GM19455 (cell line): ENCODE measurements around the gene NDUFC1.
"Not testable (repeated sequence)": the region's sequence is repeated elsewhere in the genome, so short reads cannot be mapped to it uniquely, and the experiment has no call there.

Experiments used
- ATAC-seq: cut with Tn5 transposase; IDR thresholded peaks from one replicate; pipeline ENCODE4 v1.9.1; 2021; ENCODE audit not compliant: unreplicated experiment

NDUFC1 gene

GRCh38 chr4:139301821-139302611 lies at the start of gene NDUFC1:
TSS of gene NDUFC1 (minus strand) at chr4:139302477. CDS start at chr4:139295798, 6,679 bp downstream.
- ATAC-seq = peak; percentile 33

GRCh38 chr4:139337612-139338011 lies 35.3 kb upstream of the NDUFC1 start:
- ATAC-seq = no peak

- ATAC-seq = no peak
Measured at GRCh38 chr4:139333046-139333445, 30.8 kb upstream of the NDUFC1 start.

GRCh38 chr4:139331185-139331584 lies 28.9 kb upstream of the NDUFC1 start:
- no peak for ATAC-seq

- no peak for ATAC-seq
Measured at GRCh38 chr4:139330283-139330682, 28.0 kb upstream of the NDUFC1 start.

- no peak for ATAC-seq
Measured at GRCh38 chr4:139329665-139330200, 27.5 kb upstream of the NDUFC1 start.

GRCh38 chr4:139324620-139325019 lies 22.3 kb upstream of the NDUFC1 start:
- no peak for ATAC-seq

GRCh38 chr4:139322541-139322940 lies 20.3 kb upstream of the NDUFC1 start:
- ATAC-seq = not testable (repeated sequence)

- not testable (repeated sequence) for ATAC-seq
Measured at GRCh38 chr4:139322070-139322469, 19.8 kb upstream of the NDUFC1 start.

- ATAC-seq = no peak
Measured at GRCh38 chr4:139319571-139319970, 17.3 kb upstream of the NDUFC1 start.

- no peak for ATAC-seq
Measured at GRCh38 chr4:139317635-139318034, 15.4 kb upstream of the NDUFC1 start.

- no peak for ATAC-seq
Measured at GRCh38 chr4:139316733-139317132, 14.5 kb upstream of the NDUFC1 start.

- peak; percentile 58 for ATAC-seq
Measured at GRCh38 chr4:139315221-139315675, 13.0 kb upstream of the NDUFC1 start.

GRCh38 chr4:139314047-139314800 lies 11.9 kb upstream of the NDUFC1 start:
- ATAC-seq = no peak

GRCh38 chr4:139313414-139313813 lies 11.1 kb upstream of the NDUFC1 start:
- not testable (repeated sequence) for ATAC-seq

- no peak for ATAC-seq
Measured at GRCh38 chr4:139312552-139313332, 10.5 kb upstream of the NDUFC1 start.

GRCh38 chr4:139311909-139312308 lies 9.6 kb upstream of the NDUFC1 start:
- no peak for ATAC-seq

- ATAC-seq = no peak
Measured at GRCh38 chr4:139304920-139305319, 2.6 kb upstream of the NDUFC1 start.

- ATAC-seq = peak; percentile 85
Measured at GRCh38 chr4:139301113-139301820, 1.0 kb downstream of the NDUFC1 start, which contains the start of gene NAA15. TSS of gene NAA15 (plus strand) at chr4:139301505. CDS start at chr4:139301778, 273 bp downstream.

GRCh38 chr4:139300431-139301112 lies 1.7 kb downstream of the NDUFC1 start:
- peak; percentile 4 for ATAC-seq
